IMR-90 (cell line): Measurements from ENCODE around the gene ANG. TPM values are rescaled to one million over a fixed set of nuclear protein-coding genes. Genes with fewer than 3 reads are reported as not detected.

Source experiments
- ATAC-seq: fragments of 200-7000 bp; cut with Tn5 transposase; 2 replicates; pipeline ENCODE4 v1.9.1; 2020; ENCODE audit warnings: low read depth, mild to moderate bottlenecking, moderate library complexity
- BruUV-seq: library from RNA; stranded (reverse); fragments of 400-500 nt; replicated peaks from 2 replicates; lab custom pipeline; 2021; lab: Mats Ljungman, UMichigan
- CTCF ChIA-PET: fragments of 300-600 bp; formaldehyde crosslinking; extraction: SDS; loops from one replicate; lab custom pipeline; 2021; ENCODE audit warnings: antibody characterized with exemption; lab: Yijun Ruan, JAX
- POLR2A ChIA-PET: fragments of 300-600 bp; sonication (Branson Sonifier 250); formaldehyde crosslinking; loops from one replicate; lab custom pipeline; 2022; ENCODE audit warnings: antibody characterized with exemption; ENCODE audit not compliant: unreplicated experiment; lab: Charles Lee
- DNase-seq: peaks from one replicate; pipeline ENCODE4 v3.0.0; 2013
- H2AFZ ChIP-seq: replicated peaks from 2 replicates; pipeline ENCODE3; 2013; ENCODE audit warnings: low read length, mild to moderate bottlenecking; ENCODE audit not compliant: poor library complexity
- H2AK5ac ChIP-seq: 2 replicates; pipeline ENCODE4 v1.6.1; 2013; ENCODE audit warnings: low read depth, low read length, inconsistent platforms
- H2AK9ac ChIP-seq: replicated peaks from 2 replicates; pipeline ENCODE3; 2013; ENCODE audit warnings: mild to moderate bottlenecking, low read depth, low read length, moderate library complexity; ENCODE audit not compliant: poor library complexity
- H2BK120ac ChIP-seq: 2 replicates; pipeline ENCODE4 v1.6.1; 2013; ENCODE audit warnings: low read depth, low read length, inconsistent platforms
- H2BK15ac ChIP-seq: 3 replicates; pipeline ENCODE4 v1.6.1; 2013; ENCODE audit warnings: low read depth, low read length, inconsistent platforms
- H2BK20ac ChIP-seq: 2 replicates; pipeline ENCODE4 v1.6.1; 2013; ENCODE audit warnings: low read depth, mild to moderate bottlenecking, inconsistent platforms, low read length, moderate library complexity
- H2BK5ac ChIP-seq: 2 replicates; pipeline ENCODE4 v1.6.1; 2013; ENCODE audit warnings: mild to moderate bottlenecking, low read depth, low read length, inconsistent platforms; ENCODE audit not compliant: poor library complexity, severe bottlenecking
- H3K14ac ChIP-seq: replicated peaks from 2 replicates; pipeline ENCODE4 v1.6.1; 2013; ENCODE audit warnings: low read depth, low read length, inconsistent platforms
- H3K18ac ChIP-seq: 2 replicates; pipeline ENCODE4 v1.6.1; 2013; ENCODE audit warnings: low read depth, low read length, control low read depth
- H3K23ac ChIP-seq: 2 replicates; pipeline ENCODE4 v1.6.1; 2013; ENCODE audit warnings: low read depth, low read length, inconsistent platforms
- H3K27ac ChIP-seq: 2 replicates; pipeline ENCODE4 v1.5.1; 2013; ENCODE audit warnings: mild to moderate bottlenecking, control low read depth, low read length; ENCODE audit not compliant: insufficient read depth
- H3K27me3 ChIP-seq: 2 replicates; pipeline ENCODE4 v1.6.1; 2013; ENCODE audit warnings: low read length; ENCODE audit not compliant: control insufficient read depth, insufficient read depth
- H3K36me3 ChIP-seq: 2 replicates; pipeline ENCODE4 v1.6.1; 2013; ENCODE audit warnings: low read length, mixed read lengths; ENCODE audit not compliant: control insufficient read depth, insufficient read depth
- H3K4ac ChIP-seq: 2 replicates; pipeline ENCODE4 v1.6.1; 2013; ENCODE audit warnings: low read depth, low read length, inconsistent platforms
- H3K4me1 ChIP-seq: 2 replicates; pipeline ENCODE4 v1.6.1; 2013; ENCODE audit warnings: low read length, mixed read lengths; ENCODE audit not compliant: control insufficient read depth, insufficient read depth
- H3K4me2 ChIP-seq: 2 replicates; pipeline ENCODE4 v1.6.1; 2013; ENCODE audit warnings: low read depth, mild to moderate bottlenecking, control low read depth, low read length, moderate library complexity
- H3K4me3 ChIP-seq: 2 replicates; pipeline ENCODE4 v1.5.1; 2013; ENCODE audit warnings: low read depth, mild to moderate bottlenecking, control low read depth, low read length, moderate library complexity; ENCODE audit not compliant: insufficient read depth
- H3K56ac ChIP-seq: 2 replicates; pipeline ENCODE4 v1.6.1; 2013; ENCODE audit warnings: low read length, inconsistent platforms; ENCODE audit not compliant: insufficient read depth; ENCODE audit errors: extremely low read depth
- H3K79me1 ChIP-seq, 2 experiments: 2 replicates each; pipeline ENCODE4 v1.6.1; 2013; ENCODE audit warnings: low read length in 2 of 2, inconsistent platforms in 1 of 2, low read depth in 1 of 2
- H3K9ac ChIP-seq: 2 replicates; pipeline ENCODE4 v1.6.1; 2013; ENCODE audit warnings: low read depth, low read length, control low read depth
- H3K9me1 ChIP-seq: 2 replicates; pipeline ENCODE4 v1.6.1; 2013; ENCODE audit warnings: low read length, inconsistent platforms; ENCODE audit not compliant: insufficient read depth
- H3K9me3 ChIP-seq: 2 replicates; pipeline ENCODE4 v1.6.1; 2013; ENCODE audit warnings: low read length; ENCODE audit not compliant: control insufficient read depth, insufficient read depth
- H4K20me1 ChIP-seq: 2 replicates; pipeline ENCODE4 v1.6.1; 2013; ENCODE audit warnings: low read length, inconsistent platforms; ENCODE audit not compliant: insufficient read depth
- H4K5ac ChIP-seq: 2 replicates; pipeline ENCODE4 v1.6.1; 2013; ENCODE audit warnings: mild to moderate bottlenecking, low read depth, low read length, control low read depth
- H4K8ac ChIP-seq, 2 experiments: 2 replicates each; pipeline ENCODE4 v1.6.1; 2013; ENCODE audit warnings: low read depth in 2 of 2, low read length in 2 of 2, control low read depth in 1 of 2, inconsistent platforms in 1 of 2
- H4K91ac ChIP-seq: 2 replicates; pipeline ENCODE4 v1.6.1; 2013; ENCODE audit warnings: low read depth, low read length, inconsistent platforms; ENCODE audit not compliant: insufficient read depth
- BHLHE40 ChIP-seq: fragments of 150-350 bp; IDR thresholded peaks from 2 replicates; pipeline ENCODE4 v1.6.1; 2016; ENCODE audit warnings: mild to moderate bottlenecking, low read depth, low read length
- CEBPB ChIP-seq: IDR thresholded peaks from 2 replicates; pipeline ENCODE4 v1.6.1; 2012; ENCODE audit warnings: low read depth, low read length, improper control_type of control experiment
- CHD1 ChIP-seq: IDR thresholded peaks from 2 replicates; pipeline ENCODE4 v1.6.1; 2012; ENCODE audit warnings: low read depth, low read length, improper control_type of control experiment
- ELK1 ChIP-seq: fragments of 150-350 bp; IDR thresholded peaks from 2 replicates; pipeline ENCODE4 v1.6.1; 2016; ENCODE audit warnings: low read depth, mild to moderate bottlenecking, low read length, moderate library complexity, borderline replicate concordance
- FOS ChIP-seq: fragments of 150-350 bp; IDR thresholded peaks from 2 replicates; pipeline ENCODE4 v1.6.1; 2016; ENCODE audit warnings: low read depth, low read length
- MAFK ChIP-seq: IDR thresholded peaks from 2 replicates; pipeline ENCODE4 v1.6.1; 2012; ENCODE audit warnings: low read depth, low read length, improper control_type of control experiment
- MAZ ChIP-seq: IDR thresholded peaks from 2 replicates; pipeline ENCODE4 v1.6.1; 2012; ENCODE audit warnings: low read depth, mild to moderate bottlenecking, low read length, improper control_type of control experiment, moderate library complexity, borderline replicate concordance
- MXI1 ChIP-seq: IDR thresholded peaks from 2 replicates; pipeline ENCODE4 v1.6.1; 2012; ENCODE audit warnings: low read depth, mild to moderate bottlenecking, low read length, moderate library complexity, borderline replicate concordance
- NFE2L2 ChIP-seq: fragments of 150-350 bp; IDR thresholded peaks from 2 replicates; pipeline ENCODE4 v1.6.1; 2016; ENCODE audit warnings: low read depth, mild to moderate bottlenecking, low read length
- POLR2A ChIP-seq: IDR thresholded peaks from 2 replicates; pipeline ENCODE4 v1.6.1; 2012; ENCODE audit warnings: mild to moderate bottlenecking, low read depth, low read length
- RAD21 ChIP-seq: IDR thresholded peaks from 2 replicates; pipeline ENCODE4 v1.6.1; 2012; ENCODE audit warnings: low read length, improper control_type of control experiment
- RCOR1 ChIP-seq: IDR thresholded peaks from 2 replicates; pipeline ENCODE4 v1.6.1; 2012; ENCODE audit warnings: mild to moderate bottlenecking, low read length, improper control_type of control experiment; ENCODE audit not compliant: insufficient replicate concordance
- RFX5 ChIP-seq: IDR thresholded peaks from 2 replicates; pipeline ENCODE4 v1.8.0; 2012; ENCODE audit warnings: low read depth, mild to moderate bottlenecking, low read length, moderate library complexity
- SMC3 ChIP-seq: fragments of 150-350 bp; IDR thresholded peaks from 2 replicates; pipeline ENCODE4 v1.6.1; 2016; ENCODE audit warnings: low read depth, mild to moderate bottlenecking, antibody characterized with exemption, low read length, moderate library complexity
- USF2 ChIP-seq: fragments of 150-350 bp; IDR thresholded peaks from 2 replicates; pipeline ENCODE4 v1.6.1; 2017; ENCODE audit warnings: mild to moderate bottlenecking, antibody characterized with exemption, low read length, low read depth
- WGBS, 2 experiments: methylation state at CpG; one replicate each; pipeline versions ENCODE4 v1.1.5 to v1.1.7; 2013; ENCODE audit warnings: missing lambda C conversion rate in 2 of 2; ENCODE audit not compliant: insufficient read length in 1 of 2; ENCODE audit errors: extremely low coverage in 2 of 2; 5-methylcytosine and 5-hydroxymethylcytosine counted together
- dilution Hi-C: fragments of 300-500 bp; cut with HindIII; formaldehyde crosslinking; loops from one replicate; pipeline ENCODE4 v1.14.3; 2018; ENCODE audit warnings: low sequenced_read_pairs; ENCODE audit not compliant: unreplicated experiment
- in situ Hi-C: fragments of 300-500 bp; cut with MboI; formaldehyde crosslinking; loops from 3 replicates; pipeline ENCODE4 v1.14.3; 2019; ENCODE audit warnings: low sequenced_read_pairs, inconsistent platforms, mixed read lengths
- intact Hi-C: fragments of 100-400 bp; cut with micrococcal nuclease; formaldehyde crosslinking; loops from 2 replicates; pipeline ENCODE4 v1.10.0; 2022
- polyA plus RNA-seq, 3 experiments: library from polyadenylated mRNA; depleted of rRNA; stranded (reverse); fragments of >200 nt; gene quantifications; 2 replicates each; pipeline ENCODE4 v1.2.3, GENCODE V29; 2012; ENCODE audit warnings: low replicate concordance in 1 of 3
- total RNA-seq: library from RNA; depleted of rRNA; stranded (reverse); fragments of >200 nt; gene quantifications from 2 replicates; pipeline ENCODE4 v1.2.3, GENCODE V29; 2012

Gene ANG
- total and polyA plus RNA-seq, 2 of the 4 experiments (the other 2 are of a cell fraction) = 3.6 to 4.7 TPM

GRCh38 chr14:20690848-20691640 is 2.5 kb downstream of the ANG start:
- 0% methylated on average over 1 of the region's 9 CpGs; no CpG with 5 or more reads in 1 of the 2 experiments for WGBS, 2 experiments
- H3K27ac ChIP-seq = no peak overlapping the region
- no peak overlapping the region; the same call in 1 of the 2 replicates for H3K4me3 ChIP-seq
- intact Hi-C loops = loop anchor here (1.0 kb wide), 2 partner anchors 82 to 158 kb away; no protein-coding TSS in a partner anchor
- dilution Hi-C loops = no loop called here
- in situ Hi-C loops = loop anchor here (10.0 kb wide), 1 partner anchor 274 kb away; no protein-coding TSS in a partner anchor
- ATAC-seq (peak; percentile 99), DNase-seq (peak; percentile 72)
- no peak overlapping the region for H2AK5ac ChIP-seq
- ChIA-PET CTCF (interaction anchor here (0.6 to 2.8 kb wide), 9 partner anchors 9 to 363 kb away, joined by 3 to 15 read pairs (median 3); no protein-coding TSS in a partner anchor), POLR2A (interaction anchor here (0.6 kb wide), 1 partner anchor 59 kb away, joined by 4 read pairs; no protein-coding TSS in a partner anchor)
- peaks cover 1 to 9% of the 10 kb centered on the region in 2 experiments; a peak in 1 of 4 replicates for H3K79me1 ChIP-seq
- no peak overlapping the region for H3K4ac ChIP-seq
- H3K18ac ChIP-seq = no peak overlapping the region
- no peak overlapping the region for H4K5ac ChIP-seq
- H3K14ac ChIP-seq = no peak overlapping the region
- no peak overlapping the region for H3K56ac ChIP-seq
- no peaks in the 10 kb centered on the region for H3K27me3 ChIP-seq
- no peak overlapping the region for H3K4me2 ChIP-seq
- H2BK15ac ChIP-seq = no peak overlapping the region
- no peak overlapping the region for H2AFZ ChIP-seq
- BruUV-seq = no TSS peak
- H2AK9ac ChIP-seq = no peak overlapping the region
- H2BK20ac ChIP-seq = no peak overlapping the region
- H3K9me1 ChIP-seq = no peaks in the 10 kb centered on the region
- no peaks in the 10 kb centered on the region for H3K36me3 ChIP-seq
- no peak overlapping the region for H2BK120ac ChIP-seq
- no peak overlapping the region for H2BK5ac ChIP-seq
- no peaks in the 10 kb centered on the region for H3K4me1 ChIP-seq
- no peaks in the 10 kb centered on the region for H3K9me3 ChIP-seq
- H3K9ac ChIP-seq = no peak overlapping the region
- H4K91ac ChIP-seq = no peak overlapping the region
- no peaks in the 10 kb centered on the region for H4K20me1 ChIP-seq
- H4K8ac ChIP-seq = no peak overlapping the region
- H3K23ac ChIP-seq = no peak overlapping the region
- TF ChIP-seq MAZ = no peak
- TF ChIP-seq MXI1 = no peak
- TF ChIP-seq MAFK = no peak
- TF ChIP-seq SMC3 = peak; percentile 62
- no peak for TF ChIP-seq CEBPB
- no peak for TF ChIP-seq FOS
- TF ChIP-seq RCOR1 = no peak
- TF ChIP-seq BHLHE40 = no peak
- TF ChIP-seq CHD1 = no peak
- no peak for TF ChIP-seq USF2
- no peak for TF ChIP-seq NFE2L2
- TF ChIP-seq POLR2A = no peak
- TF ChIP-seq RAD21 = peak; percentile 82
- TF ChIP-seq ELK1 = no peak
- no peak for TF ChIP-seq RFX5
